Astrocyte (in vitro differentiated cells and primary cell): ENCODE measurements around the gene PIGR. TPM values are rescaled to one million over a fixed set of nuclear protein-coding genes. Genes with fewer than 3 reads are reported as not detected.

Experiments used
- DNase-seq: peaks from one replicate; pipeline ENCODE4 v3.0.0-alpha.2; 2010; ENCODE audit warnings: low read depth
- FAIRE-seq: peaks from 2 replicates; lab custom pipeline; 2011; peaks lifted over from hg19 to GRCh38; lab: Jason Lieb, UNC
- H2AFZ ChIP-seq: 2 replicates; pipeline ENCODE4 v1.6.0; 2012; ENCODE audit warnings: low read depth, low read length, inconsistent platforms
- H3K27ac ChIP-seq: 2 replicates; pipeline ENCODE4 v1.5.1; 2011; ENCODE audit warnings: low read depth, low read length, inconsistent platforms
- H3K27me3 ChIP-seq: 2 replicates; pipeline ENCODE4 v1.6.0; 2011; ENCODE audit warnings: low read length, inconsistent platforms; ENCODE audit not compliant: insufficient read depth
- H3K36me3 ChIP-seq: 2 replicates; pipeline ENCODE4 v1.5.1; 2011; ENCODE audit warnings: low read length, inconsistent platforms; ENCODE audit not compliant: insufficient read depth
- H3K4me1 ChIP-seq: 2 replicates; pipeline ENCODE4 v1.5.1; 2011; ENCODE audit warnings: low read length, inconsistent platforms; ENCODE audit not compliant: insufficient read depth
- H3K4me2 ChIP-seq: 2 replicates; pipeline ENCODE4 v1.6.0; 2012; ENCODE audit warnings: low read length, inconsistent platforms
- H3K4me3 ChIP-seq: 2 replicates; pipeline ENCODE4 v1.5.1; 2011; ENCODE audit warnings: low read depth, mild to moderate bottlenecking, low read length, inconsistent platforms; ENCODE audit not compliant: insufficient read depth
- H3K79me2 ChIP-seq: 2 replicates; pipeline ENCODE4 v1.6.0; 2012; ENCODE audit warnings: mild to moderate bottlenecking, low read length, inconsistent platforms; ENCODE audit not compliant: insufficient read depth
- H3K9ac ChIP-seq: 2 replicates; pipeline ENCODE4 v1.6.0; 2012; ENCODE audit warnings: mild to moderate bottlenecking, low read length, inconsistent platforms
- H3K9me3 ChIP-seq: 2 replicates; pipeline ENCODE4 v1.5.1; 2012; ENCODE audit warnings: low read depth, mild to moderate bottlenecking, low read length, inconsistent platforms; ENCODE audit not compliant: insufficient read depth
- H4K20me1 ChIP-seq: 2 replicates; pipeline ENCODE4 v1.6.0; 2012; ENCODE audit warnings: low read length, inconsistent platforms; ENCODE audit not compliant: insufficient read depth
- H3K27ac Mint-ChIP-seq: one replicate; pipeline ENCODE4 v1.8.0; 2021; ENCODE audit warnings: mild to moderate bottlenecking, mixed read lengths; ENCODE audit not compliant: unreplicated experiment
- H3K27me3 Mint-ChIP-seq: one replicate; pipeline ENCODE4 v1.8.0; 2021; ENCODE audit warnings: low read depth, mixed read lengths; ENCODE audit not compliant: unreplicated experiment
- H3K36me3 Mint-ChIP-seq: one replicate; pipeline ENCODE4 v1.8.0; 2021; ENCODE audit warnings: low read depth, mixed read lengths; ENCODE audit not compliant: unreplicated experiment
- H3K4me1 Mint-ChIP-seq: one replicate; pipeline ENCODE4 v1.8.0; 2021; ENCODE audit warnings: low read depth, mixed read lengths; ENCODE audit not compliant: unreplicated experiment
- H3K4me3 Mint-ChIP-seq: one replicate; pipeline ENCODE4 v1.8.0; 2021; ENCODE audit warnings: mild to moderate bottlenecking, moderate library complexity, mixed read lengths; ENCODE audit not compliant: unreplicated experiment
- H3K9me3 Mint-ChIP-seq: one replicate; pipeline ENCODE4 v1.8.0; 2021; ENCODE audit warnings: mild to moderate bottlenecking, mixed read lengths; ENCODE audit not compliant: unreplicated experiment
- EZH2 ChIP-seq: IDR thresholded peaks from 2 replicates; pipeline ENCODE4 v1.6.1; 2012; ENCODE audit warnings: mild to moderate bottlenecking, low read length, inconsistent platforms; ENCODE audit not compliant: insufficient read depth
- total RNA-seq: library from RNA; stranded (reverse); gene quantifications from 2 replicates; pipeline ENCODE4 v1.2.1, GENCODE V29; 2021
- TF ChIP-seq, protein P1 (sequence below): IDR thresholded peaks from 2 replicates; pipeline ENCODE4 v1.5.1; 2011; ENCODE audit warnings: low read depth, mild to moderate bottlenecking, inconsistent platforms, low read length, moderate library complexity; ENCODE audit not compliant: insufficient read depth

PIGR gene
- total RNA-seq, 1 donor from 2014 or later = not detected

DNA sequence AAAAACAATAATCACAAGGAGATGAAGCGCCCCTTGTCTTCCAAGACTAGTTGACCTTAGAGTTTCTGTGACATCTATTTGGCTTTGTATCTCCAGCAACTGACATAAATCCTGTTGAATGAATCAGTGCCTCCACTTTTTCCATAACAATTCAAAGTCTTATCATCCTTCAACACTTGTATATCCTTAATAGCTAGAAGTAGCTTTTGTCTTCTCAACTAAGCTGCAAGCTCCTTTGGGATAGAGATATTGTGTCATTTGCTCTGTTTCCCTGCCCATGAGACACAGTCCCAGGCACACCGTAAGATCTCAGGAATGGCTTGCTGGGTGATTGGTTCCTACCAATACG is 5.7 kb downstream of the PIGR start:
- Histone ChIP-seq H4K20me1 (no peaks in the 10 kb centered on the region), H3K4me2 (no peak overlapping the region), H3K9me3 (no peaks in the 10 kb centered on the region), H3K36me3 (no peaks in the 10 kb centered on the region), H3K4me1 (no peaks in the 10 kb centered on the region), H2AFZ (no peak overlapping the region), H3K27ac (no peak overlapping the region), H3K9ac (no peak overlapping the region), H3K4me3 (no peak overlapping the region), H3K79me2 (no peaks in the 10 kb centered on the region), H3K27me3 (peaks cover 17% of the 10 kb centered on the region)
- TF ChIP-seq, protein P1, sequence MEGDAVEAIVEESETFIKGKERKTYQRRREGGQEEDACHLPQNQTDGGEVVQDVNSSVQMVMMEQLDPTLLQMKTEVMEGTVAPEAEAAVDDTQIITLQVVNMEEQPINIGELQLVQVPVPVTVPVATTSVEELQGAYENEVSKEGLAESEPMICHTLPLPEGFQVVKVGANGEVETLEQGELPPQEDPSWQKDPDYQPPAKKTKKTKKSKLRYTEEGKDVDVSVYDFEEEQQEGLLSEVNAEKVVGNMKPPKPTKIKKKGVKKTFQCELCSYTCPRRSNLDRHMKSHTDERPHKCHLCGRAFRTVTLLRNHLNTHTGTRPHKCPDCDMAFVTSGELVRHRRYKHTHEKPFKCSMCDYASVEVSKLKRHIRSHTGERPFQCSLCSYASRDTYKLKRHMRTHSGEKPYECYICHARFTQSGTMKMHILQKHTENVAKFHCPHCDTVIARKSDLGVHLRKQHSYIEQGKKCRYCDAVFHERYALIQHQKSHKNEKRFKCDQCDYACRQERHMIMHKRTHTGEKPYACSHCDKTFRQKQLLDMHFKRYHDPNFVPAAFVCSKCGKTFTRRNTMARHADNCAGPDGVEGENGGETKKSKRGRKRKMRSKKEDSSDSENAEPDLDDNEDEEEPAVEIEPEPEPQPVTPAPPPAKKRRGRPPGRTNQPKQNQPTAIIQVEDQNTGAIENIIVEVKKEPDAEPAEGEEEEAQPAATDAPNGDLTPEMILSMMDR = no peak
- TF ChIP-seq EZH2 = no peak
- peaks cover 60% of the 10 kb centered on the region for H3K27me3 Mint-ChIP-seq
- H3K4me3 Mint-ChIP-seq = no peak overlapping the region
- H3K27ac Mint-ChIP-seq = no peak overlapping the region
- DNase-seq = no peak
- peaks cover 3% of the 10 kb centered on the region for H3K9me3 Mint-ChIP-seq
- FAIRE-seq = no peak
- no peaks in the 10 kb centered on the region for H3K36me3 Mint-ChIP-seq
- H3K4me1 Mint-ChIP-seq = no peaks in the 10 kb centered on the region

DNA sequence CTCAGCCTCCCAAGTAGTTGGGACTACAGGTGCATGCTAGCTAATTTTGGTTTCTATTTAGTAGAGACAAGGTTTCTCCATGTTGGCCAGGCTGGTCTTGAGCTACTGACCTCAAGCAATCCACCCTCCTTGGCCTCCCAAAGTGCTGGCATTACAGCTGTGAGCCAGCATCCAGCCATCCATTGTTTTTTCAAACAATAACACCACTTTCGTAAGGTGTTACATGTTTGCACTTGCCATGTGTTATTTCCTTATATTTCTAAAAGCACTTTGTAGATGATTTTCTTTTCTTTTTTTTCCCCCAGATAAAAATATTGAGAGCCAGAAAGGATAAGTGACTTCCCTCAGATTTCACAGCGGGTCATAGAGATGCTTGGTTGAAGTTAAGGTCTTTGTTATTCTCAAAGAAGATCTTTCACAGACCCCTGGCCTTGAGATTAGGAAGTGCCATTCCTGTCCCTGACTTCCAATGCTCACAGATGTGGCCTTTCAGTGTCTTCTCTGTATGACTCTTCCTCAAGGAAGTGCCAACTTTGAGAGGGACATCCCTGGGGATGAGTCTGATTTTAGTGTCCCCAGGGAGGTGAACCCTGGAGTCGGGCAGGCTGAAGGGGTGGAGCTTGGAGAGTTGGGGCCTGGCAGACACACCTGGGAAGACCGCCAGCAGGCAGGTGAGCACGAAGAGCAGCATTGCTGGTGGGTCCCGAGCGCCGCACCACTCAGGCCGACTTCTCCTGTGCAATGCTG is 6.3 kb downstream of the PIGR start:
- H3K27me3 ChIP-seq = peaks cover 12% of the 10 kb centered on the region

More for the DNA sequence above, 6.3 kb downstream of the PIGR start:
- H3K4me2 ChIP-seq = no peak overlapping the region
- H3K36me3 Mint-ChIP-seq = no peaks in the 10 kb centered on the region
- no peaks in the 10 kb centered on the region for H3K4me1 Mint-ChIP-seq
- H3K9me3 ChIP-seq = no peaks in the 10 kb centered on the region
- no peaks in the 10 kb centered on the region for H3K36me3 ChIP-seq
- H3K9ac ChIP-seq = no peak overlapping the region
- no peak overlapping the region for H2AFZ ChIP-seq
- peaks cover 55% of the 10 kb centered on the region for H3K27me3 Mint-ChIP-seq
- no peak for TF ChIP-seq EZH2
- TF ChIP-seq, protein P1 = no peak
- no peak overlapping the region for H3K4me3 ChIP-seq
- FAIRE-seq (no peak), DNase-seq (no peak)
- peaks cover 1% of the 10 kb centered on the region for H3K9me3 Mint-ChIP-seq
- H3K79me2 ChIP-seq = no peaks in the 10 kb centered on the region
- no peak overlapping the region for H3K4me3 Mint-ChIP-seq
- H4K20me1 ChIP-seq = no peaks in the 10 kb centered on the region
- no peak overlapping the region for H3K27ac ChIP-seq
- H3K27ac Mint-ChIP-seq = no peak overlapping the region
- no peaks in the 10 kb centered on the region for H3K4me1 ChIP-seq
